DOHH2 (cell line): ENCODE results near the gene JOSD1.

ENCODE experiments used
- H3F3A ChIP-seq: fragments of 200-600 bp; sonication (generic), shearing (Covaris generic); 2 replicates; pipeline ENCODE4 v1.6.0; 2016; ENCODE audit warnings: antibody characterized with exemption, mild to moderate bottlenecking; ENCODE audit not compliant: control insufficient read depth, insufficient read depth
- H3K27ac ChIP-seq: fragments of 200-600 bp; sonication (generic); 2 replicates; pipeline ENCODE4 v1.5.1; 2014; ENCODE audit warnings: low read depth, mild to moderate bottlenecking, low read length, moderate library complexity
- H3K27me3 ChIP-seq: fragments of 200-600 bp; sonication (generic); 2 replicates; pipeline ENCODE4 v1.6.1; 2014; ENCODE audit warnings: mild to moderate bottlenecking, low read length, mixed read lengths; ENCODE audit not compliant: control insufficient read depth
- H3K36me3 ChIP-seq: fragments of 200-600 bp; sonication (generic); 2 replicates; pipeline ENCODE4 v1.6.1; 2014; ENCODE audit warnings: mild to moderate bottlenecking, low read length, moderate library complexity, mixed read lengths; ENCODE audit not compliant: control insufficient read depth
- H3K4me1 ChIP-seq: fragments of 200-600 bp; sonication (generic); 2 replicates; pipeline ENCODE4 v1.6.1; 2014; ENCODE audit warnings: mild to moderate bottlenecking, low read length, mixed read lengths; ENCODE audit not compliant: control insufficient read depth
- H3K4me2 ChIP-seq: fragments of 200-600 bp; sonication (generic); 2 replicates; pipeline ENCODE4 v1.6.0; 2014; ENCODE audit warnings: mild to moderate bottlenecking, low read length, moderate library complexity
- H3K4me3 ChIP-seq: fragments of 200-600 bp; sonication (generic); 2 replicates; pipeline ENCODE4 v1.5.1; 2014; ENCODE audit warnings: mild to moderate bottlenecking, low read length, mixed read lengths
- H3K79me2 ChIP-seq: fragments of 200-600 bp; sonication (generic); 2 replicates; pipeline ENCODE4 v1.6.1; 2014; ENCODE audit warnings: mild to moderate bottlenecking, low read length, mixed read lengths; ENCODE audit not compliant: control insufficient read depth
- H3K9me2 ChIP-seq: fragments of 200-600 bp; sonication (generic); replicated peaks from 2 replicates; pipeline ENCODE4 v1.6.1; 2014; ENCODE audit warnings: mild to moderate bottlenecking, low read length, mixed read lengths; ENCODE audit not compliant: control insufficient read depth
- H3K9me3 ChIP-seq: fragments of 200-600 bp; sonication (generic); 2 replicates; pipeline ENCODE4 v1.6.1; 2014; ENCODE audit warnings: antibody characterized with exemption, low read length, mixed read lengths; ENCODE audit not compliant: control insufficient read depth, insufficient read depth
- H4K20me1 ChIP-seq: fragments of 200-600 bp; sonication (generic); 2 replicates; pipeline ENCODE4 v1.6.0; 2014; ENCODE audit warnings: low read depth, mild to moderate bottlenecking, antibody characterized with exemption, low read length, moderate library complexity; ENCODE audit not compliant: control insufficient read depth, insufficient read depth
- EZH2phosphoT487 ChIP-seq: fragments of 200-600 bp; sonication (generic); IDR thresholded peaks from 2 replicates; pipeline ENCODE4 v1.6.1; 2017; ENCODE audit warnings: borderline replicate concordance, mild to moderate bottlenecking, antibody characterized with exemption, low read length, moderate library complexity, mixed read lengths
- TF ChIP-seq, protein P1 (sequence below): fragments of 200-600 bp; sonication (generic); IDR thresholded peaks from one replicate; pipeline ENCODE4 v1.5.1; 2014; ENCODE audit warnings: antibody characterized with exemption, mild to moderate bottlenecking, low read depth, low read length; ENCODE audit not compliant: poor library complexity, severe bottlenecking

The JOSD1 gene

GRCh38 chr22:38715176-38715764 is 14.5 kb upstream of the JOSD1 start:
- Histone ChIP-seq H3K4me2 (no peak overlapping the region), H4K20me1 (peaks cover 24% of the 10 kb centered on the region), H3K9me2 (no peaks in the 10 kb centered on the region), H3K4me3 (no peak overlapping the region), H3K27ac (no peak overlapping the region), H3K36me3 (peaks cover 57% of the 10 kb centered on the region), H3K27me3 (no peaks in the 10 kb centered on the region), H3F3A (no peaks in the 10 kb centered on the region), H3K9me3 (no peaks in the 10 kb centered on the region), H3K4me1 (no peaks in the 10 kb centered on the region), H3K79me2 (peaks cover 62% of the 10 kb centered on the region)
- TF ChIP-seq EZH2phosphoT487, result no peak
- TF ChIP-seq, protein P1, sequence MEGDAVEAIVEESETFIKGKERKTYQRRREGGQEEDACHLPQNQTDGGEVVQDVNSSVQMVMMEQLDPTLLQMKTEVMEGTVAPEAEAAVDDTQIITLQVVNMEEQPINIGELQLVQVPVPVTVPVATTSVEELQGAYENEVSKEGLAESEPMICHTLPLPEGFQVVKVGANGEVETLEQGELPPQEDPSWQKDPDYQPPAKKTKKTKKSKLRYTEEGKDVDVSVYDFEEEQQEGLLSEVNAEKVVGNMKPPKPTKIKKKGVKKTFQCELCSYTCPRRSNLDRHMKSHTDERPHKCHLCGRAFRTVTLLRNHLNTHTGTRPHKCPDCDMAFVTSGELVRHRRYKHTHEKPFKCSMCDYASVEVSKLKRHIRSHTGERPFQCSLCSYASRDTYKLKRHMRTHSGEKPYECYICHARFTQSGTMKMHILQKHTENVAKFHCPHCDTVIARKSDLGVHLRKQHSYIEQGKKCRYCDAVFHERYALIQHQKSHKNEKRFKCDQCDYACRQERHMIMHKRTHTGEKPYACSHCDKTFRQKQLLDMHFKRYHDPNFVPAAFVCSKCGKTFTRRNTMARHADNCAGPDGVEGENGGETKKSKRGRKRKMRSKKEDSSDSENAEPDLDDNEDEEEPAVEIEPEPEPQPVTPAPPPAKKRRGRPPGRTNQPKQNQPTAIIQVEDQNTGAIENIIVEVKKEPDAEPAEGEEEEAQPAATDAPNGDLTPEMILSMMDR, result no peak

GRCh38 chr22:38713921-38714320 is 13.2 kb upstream of the JOSD1 start:
- Histone ChIP-seq H3K9me3 (no peaks in the 10 kb centered on the region), H3K9me2 (no peaks in the 10 kb centered on the region), H3K4me2 (no peak overlapping the region), H3K36me3 (peaks cover 62% of the 10 kb centered on the region), H3K27me3 (no peaks in the 10 kb centered on the region), H3K4me1 (peaks cover 11% of the 10 kb centered on the region), H3F3A (no peaks in the 10 kb centered on the region), H4K20me1 (peaks cover 33% of the 10 kb centered on the region), H3K4me3 (no peak overlapping the region), H3K79me2 (peaks cover 75% of the 10 kb centered on the region), H3K27ac (no peak overlapping the region)
- TF ChIP-seq, protein P1, result no peak

DNA sequence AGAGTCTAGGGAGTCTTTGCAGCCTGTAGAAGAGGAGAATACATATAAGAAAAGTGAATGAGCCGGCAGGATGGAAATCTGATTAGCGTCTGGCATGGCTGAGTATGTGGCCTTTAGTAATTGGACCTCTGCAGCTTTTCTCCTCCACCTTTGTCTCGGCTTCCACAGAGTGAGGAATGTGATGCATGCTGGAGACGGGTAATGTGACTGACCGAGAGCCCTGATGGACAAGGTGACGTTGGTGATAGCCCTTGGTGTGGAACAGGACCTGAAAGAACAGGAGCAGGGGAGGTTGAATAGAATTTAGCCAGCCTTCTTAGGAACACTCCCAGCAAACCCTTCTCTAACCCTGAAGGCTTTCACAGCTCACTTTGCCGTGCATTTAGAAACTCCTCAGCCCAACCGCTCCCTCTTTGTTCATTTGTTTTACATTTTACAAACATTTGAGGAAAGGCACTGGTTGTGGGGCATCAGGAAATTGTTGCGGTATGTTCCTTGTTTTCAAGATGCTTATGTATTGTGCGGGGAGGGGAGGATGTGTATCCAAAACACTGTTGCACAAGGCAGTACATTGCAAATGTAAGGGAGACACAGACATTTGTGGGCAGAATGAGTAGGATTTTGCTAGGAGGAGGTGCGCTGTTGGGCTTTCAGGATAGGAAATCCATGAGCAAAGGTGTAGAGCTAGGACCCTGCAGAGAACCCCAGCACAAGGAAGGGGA is 11.9 kb upstream of the JOSD1 start:
- H3K4me3 ChIP-seq, result no peak overlapping the region
- TF ChIP-seq, protein P1, result no peak
- no peak for TF ChIP-seq EZH2phosphoT487
- peaks cover 66% of the 10 kb centered on the region for H3K36me3 ChIP-seq
- peaks cover 45% of the 10 kb centered on the region for H4K20me1 ChIP-seq
- H3K4me1 ChIP-seq, result peaks cover 23% of the 10 kb centered on the region
- no peaks in the 10 kb centered on the region for H3K9me3 ChIP-seq
- H3K27ac ChIP-seq, result no peak overlapping the region
- H3K9me2 ChIP-seq, result no peaks in the 10 kb centered on the region
- peaks cover 88% of the 10 kb centered on the region for H3K79me2 ChIP-seq
- no peak overlapping the region for H3K4me2 ChIP-seq
- H3F3A ChIP-seq, result no peaks in the 10 kb centered on the region
- no peaks in the 10 kb centered on the region for H3K27me3 ChIP-seq
